Dedifferentiated amniotic fluid mesenchymal stem cell (primary cell): ENCODE results near the gene LRRC8C.

Source experiments
- DNase-seq: peaks from one replicate; pipeline ENCODE4 v3.0.0-alpha.2; 2016; ENCODE audit errors: extremely low spot score

LRRC8C gene

GRCh38 chr1:89732643-89733222 is 99.8 kb downstream of the LRRC8C start:
- DNase-seq, result no peak

GRCh38 chr1:89733748-89734147 is 100.8 kb downstream of the LRRC8C start:
- DNase-seq, result no peak

- DNase-seq, result no peak
Measured at GRCh38 chr1:89734442-89734841, 101.5 kb downstream of the LRRC8C start.

- no peak for DNase-seq
Measured at GRCh38 chr1:89735479-89735878, 102.6 kb downstream of the LRRC8C start.

GRCh38 chr1:89736937-89737733 is 104.2 kb downstream of the LRRC8C start:
- DNase-seq, result no peak

- DNase-seq, result no peak
Measured at GRCh38 chr1:89737985-89738510, 105.1 kb downstream of the LRRC8C start.

GRCh38 chr1:89739013-89739843 is 106.3 kb downstream of the LRRC8C start:
- no peak for DNase-seq

GRCh38 chr1:89739844-89740216 is 106.9 kb downstream of the LRRC8C start:
- DNase-seq, result no peak

- no peak for DNase-seq
Measured at GRCh38 chr1:89743788-89744187, 110.9 kb downstream of the LRRC8C start.

GRCh38 chr1:89746424-89747149 is 113.7 kb downstream of the LRRC8C start:
- DNase-seq, result no peak

GRCh38 chr1:89753761-89754160 is 120.8 kb downstream of the LRRC8C start:
- no peak for DNase-seq

GRCh38 chr1:89754518-89754917 is 121.6 kb downstream of the LRRC8C start:
- peak; percentile 80 for DNase-seq

GRCh38 chr1:89755591-89755990 is 122.7 kb downstream of the LRRC8C start:
- DNase-seq, result no peak

GRCh38 chr1:89757532-89757931 is 124.6 kb downstream of the LRRC8C start:
- DNase-seq, result no peak

- DNase-seq, result no peak
Measured at GRCh38 chr1:89758156-89758555, 125.2 kb downstream of the LRRC8C start.

GRCh38 chr1:89759036-89759435 is 126.1 kb downstream of the LRRC8C start:
- no peak for DNase-seq

- DNase-seq, result no peak
Measured at GRCh38 chr1:89760496-89760895, 127.6 kb downstream of the LRRC8C start.

- DNase-seq, result no peak
Measured at GRCh38 chr1:89761338-89761737, 128.4 kb downstream of the LRRC8C start.

GRCh38 chr1:89761901-89762300 is 129.0 kb downstream of the LRRC8C start:
- DNase-seq, result no peak

- DNase-seq, result no peak
Measured at GRCh38 chr1:89762386-89762778, 129.5 kb downstream of the LRRC8C start.

GRCh38 chr1:89762779-89763648 is 130.1 kb downstream of the LRRC8C start:
- peak; percentile 83 for DNase-seq
